Measurements from ENCODE around the gene RHBG.
"Not testable (repeated sequence)": the region's sequence is repeated elsewhere in the genome, so short reads cannot be mapped to it uniquely, and the experiment has no call there.

The RHBG gene, protein sequence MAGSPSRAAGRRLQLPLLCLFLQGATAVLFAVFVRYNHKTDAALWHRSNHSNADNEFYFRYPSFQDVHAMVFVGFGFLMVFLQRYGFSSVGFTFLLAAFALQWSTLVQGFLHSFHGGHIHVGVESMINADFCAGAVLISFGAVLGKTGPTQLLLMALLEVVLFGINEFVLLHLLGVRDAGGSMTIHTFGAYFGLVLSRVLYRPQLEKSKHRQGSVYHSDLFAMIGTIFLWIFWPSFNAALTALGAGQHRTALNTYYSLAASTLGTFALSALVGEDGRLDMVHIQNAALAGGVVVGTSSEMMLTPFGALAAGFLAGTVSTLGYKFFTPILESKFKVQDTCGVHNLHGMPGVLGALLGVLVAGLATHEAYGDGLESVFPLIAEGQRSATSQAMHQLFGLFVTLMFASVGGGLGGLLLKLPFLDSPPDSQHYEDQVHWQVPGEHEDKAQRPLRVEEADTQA

GRCh38 chr1:156368889-156369684, at the start of gene RHBG:
TSS of gene RHBG (plus strand) at chr1:156369211. CDS start at chr1:156369250, 39 bp downstream.
- DNase-seq, result no peak

DNA sequence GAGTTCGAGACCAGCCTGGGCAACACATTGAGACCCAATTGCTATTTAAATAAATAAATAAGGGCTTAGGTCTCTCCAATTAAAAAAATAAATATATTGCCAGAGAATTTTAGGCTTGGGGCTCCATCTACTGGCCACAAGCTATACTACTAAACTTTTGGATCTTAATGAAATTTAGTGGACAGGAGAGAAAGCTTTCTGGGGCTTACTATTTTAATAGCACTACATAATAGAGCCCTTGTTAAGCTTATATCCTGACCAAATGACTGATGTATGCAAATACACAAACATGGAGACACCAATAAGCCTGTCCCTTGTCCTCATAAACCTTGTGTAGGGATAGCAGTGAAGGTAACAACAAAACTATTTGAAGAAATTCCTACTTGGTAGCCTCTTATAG, 49.3 kb upstream of the RHBG start:
- no peak for DNase-seq

DNA sequence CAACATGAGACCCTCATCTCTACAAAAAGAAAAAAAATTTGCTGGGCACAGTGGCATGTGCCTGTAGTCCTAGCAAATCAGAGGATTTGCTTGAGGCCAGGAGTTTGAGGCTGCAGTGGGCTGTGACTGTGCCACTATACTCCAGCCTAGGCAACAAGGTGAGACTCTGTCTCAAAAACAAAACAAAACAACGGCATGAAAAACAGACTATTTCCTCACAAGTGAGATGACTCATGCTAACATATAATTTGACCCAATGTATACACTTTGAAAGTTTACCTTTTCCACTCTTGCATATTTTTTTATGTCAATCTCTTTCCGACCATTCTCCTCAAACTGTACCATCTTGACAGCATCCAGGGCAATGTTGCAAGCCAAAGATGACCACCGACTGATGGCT, 48.5 kb upstream of the RHBG start:
- no peak for DNase-seq

GRCh38 chr1:156323179-156323578, 45.8 kb upstream of the RHBG start:
- DNase-seq, result not testable (repeated sequence)

- DNase-seq, result no peak
Observed at GRCh38 chr1:156336242-156336641, 32.8 kb upstream of the RHBG start.

GRCh38 chr1:156337052-156337887, 31.7 kb upstream of the RHBG start:
- no peak for DNase-seq

DNA sequence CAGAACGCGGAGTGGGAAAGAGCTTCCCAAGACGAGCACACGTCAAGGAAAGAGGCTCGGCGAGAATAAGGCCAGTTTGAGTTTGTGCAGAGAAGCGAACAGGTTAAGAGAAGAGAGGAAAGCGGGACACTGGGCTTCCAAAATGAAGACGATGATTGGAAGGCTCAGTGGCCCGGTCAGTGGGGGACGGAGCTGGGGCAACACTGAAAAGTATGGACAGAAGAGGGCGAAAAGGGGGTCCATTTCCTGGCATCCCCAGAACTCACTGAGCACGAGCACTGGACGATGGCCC, 31.2 kb upstream of the RHBG start:
- DNase-seq, result no peak

GRCh38 chr1:156338180-156338976, 30.6 kb upstream of the RHBG start, which contains the start of the genes CCT3 and TSACC:
TSS of gene CCT3 (minus strand) at chr1:156338292. CDS start at chr1:156338184, 108 bp downstream.
TSS of gene TSACC (plus strand) at chr1:156338526. CDS start at chr1:156339758, 1,232 bp downstream.
- peak; percentile 100 for DNase-seq

DNA sequence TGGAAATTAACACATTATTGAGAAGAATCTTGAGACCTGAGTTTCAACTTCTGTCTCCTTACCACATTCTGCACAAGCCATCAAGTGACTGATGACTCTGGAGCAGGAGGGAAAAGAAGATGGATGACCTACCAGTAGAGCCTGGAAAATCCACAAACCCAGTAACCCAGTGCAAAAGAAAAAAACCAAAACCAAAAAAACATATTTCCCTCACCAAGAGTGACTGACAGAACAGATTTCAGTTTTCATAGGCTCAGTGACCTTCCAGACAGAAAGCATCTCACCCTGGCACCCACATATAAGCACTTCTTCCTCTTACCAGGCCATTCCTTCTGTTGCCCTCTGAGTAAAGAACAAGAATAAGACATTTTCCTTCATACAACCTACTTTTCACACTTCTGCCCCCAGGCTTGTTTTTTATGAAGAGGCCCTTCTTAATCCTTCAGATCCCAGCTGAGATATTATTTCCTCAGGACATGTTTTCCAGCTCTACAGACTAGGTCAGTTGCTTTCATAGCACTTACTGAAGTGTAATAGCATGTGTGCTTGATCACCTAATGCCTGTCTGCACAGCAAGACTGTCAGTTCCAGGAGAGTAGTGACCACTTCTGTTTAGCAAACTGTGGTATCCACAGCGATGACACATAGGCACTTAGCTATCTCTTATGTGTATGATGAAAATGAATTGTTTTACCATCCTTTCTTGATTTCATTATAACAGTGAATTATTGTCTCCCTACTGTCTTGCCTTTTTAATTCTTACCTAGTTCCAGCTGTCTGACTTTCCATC, 26.6 kb upstream of the RHBG start:
- DNase-seq, result no peak

GRCh38 chr1:156344409-156344808, 24.6 kb upstream of the RHBG start:
- no peak for DNase-seq

DNA sequence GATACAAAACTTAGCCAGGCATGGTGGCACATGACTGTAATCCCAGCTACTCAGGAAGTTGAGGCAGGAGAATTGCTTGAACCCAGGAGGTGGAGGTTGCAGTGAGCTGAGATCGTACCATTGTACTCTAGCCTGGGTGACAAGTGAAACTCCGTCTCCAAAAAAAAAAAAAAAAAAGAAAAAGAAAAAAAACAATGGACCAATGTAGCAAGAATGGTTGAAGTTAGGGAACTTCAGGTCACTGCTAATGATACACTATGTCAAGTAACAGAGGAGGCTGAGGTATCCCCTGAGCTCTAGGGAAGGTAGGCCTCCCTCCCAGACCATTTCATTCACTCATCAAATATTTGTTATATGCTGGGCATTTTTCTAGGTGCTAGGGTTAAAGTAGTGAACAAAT, 23.0 kb upstream of the RHBG start:
- DNase-seq, result not testable (repeated sequence)

- no peak for DNase-seq
Observed at GRCh38 chr1:156346636-156347035, 22.4 kb upstream of the RHBG start.

- no peak for DNase-seq
Observed at GRCh38 chr1:156347331-156347730, 21.7 kb upstream of the RHBG start.

DNA sequence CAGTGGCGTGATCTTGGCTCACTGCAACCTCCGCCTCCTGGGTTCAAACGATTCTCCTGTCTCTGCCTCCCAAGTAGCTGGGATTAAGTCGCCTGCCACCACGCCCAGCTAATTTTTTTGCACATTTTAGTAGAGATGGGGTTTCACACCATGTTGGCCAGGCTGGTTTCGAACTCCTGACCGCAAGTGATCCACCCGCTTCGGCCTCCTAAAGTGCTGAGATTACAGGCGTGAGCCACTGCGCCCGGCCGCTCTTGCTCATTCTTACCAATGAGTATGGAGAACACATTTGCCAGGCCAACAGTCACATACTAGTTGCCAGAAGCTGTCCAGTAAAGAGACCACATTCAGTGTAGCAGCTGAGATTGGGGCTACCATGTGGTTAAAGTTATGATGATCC, 16.5 kb upstream of the RHBG start:
- DNase-seq, result not testable (repeated sequence)

DNA sequence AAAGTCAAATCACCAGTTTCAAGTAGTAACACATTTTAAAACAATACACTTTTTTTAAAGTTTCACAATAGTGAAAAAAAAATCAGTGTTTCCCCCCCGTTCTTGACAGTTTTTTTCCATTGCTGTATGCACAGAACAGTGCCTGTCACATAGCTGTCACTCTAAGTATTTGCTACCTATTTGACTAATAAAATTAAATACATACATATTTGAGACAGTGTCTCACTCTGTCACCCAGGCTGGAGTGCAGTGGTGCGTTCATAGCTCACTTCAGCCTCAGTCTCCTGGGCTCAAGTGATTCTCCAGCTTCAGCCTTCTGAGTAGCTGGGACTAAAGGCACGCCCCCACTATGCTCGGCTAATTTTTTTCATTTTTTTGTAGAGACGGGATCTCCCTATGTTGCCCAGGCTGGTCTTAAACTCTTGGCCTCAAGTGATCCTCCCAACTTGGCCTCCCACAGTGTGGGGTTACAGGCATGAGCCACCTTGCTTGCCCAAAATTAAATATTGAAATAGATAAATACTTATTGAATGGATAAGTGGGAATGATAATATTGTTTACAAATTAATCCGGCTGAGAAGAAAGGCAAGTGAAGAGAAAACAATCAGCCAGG, 12.6 kb upstream of the RHBG start:
- no peak for DNase-seq

GRCh38 chr1:156356875-156357534, 12.0 kb upstream of the RHBG start:
- DNase-seq, result peak; percentile 37

- DNase-seq, result no peak
Observed at GRCh38 chr1:156357977-156358376, 11.0 kb upstream of the RHBG start.

DNA sequence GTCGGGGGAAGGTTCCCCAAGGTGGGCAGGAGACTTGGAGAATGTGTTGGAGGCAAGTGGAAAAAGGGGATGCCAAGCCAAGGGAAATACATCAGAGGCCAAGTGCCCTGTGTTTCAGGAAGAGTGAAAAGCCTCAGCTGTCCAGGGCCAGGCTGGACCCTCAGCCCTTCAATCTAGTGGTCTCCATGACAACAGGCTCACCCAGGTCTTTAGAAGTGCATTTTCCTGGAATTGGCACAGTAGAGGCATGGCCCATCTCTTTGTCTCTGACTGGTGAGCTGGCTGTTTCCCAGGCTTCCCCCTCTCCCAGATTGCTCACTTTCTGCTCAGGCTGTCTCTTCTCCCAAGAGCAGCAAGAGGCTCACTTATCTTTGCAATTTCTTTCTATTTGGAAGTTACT, 10.4 kb upstream of the RHBG start:
- no peak for DNase-seq

DNA sequence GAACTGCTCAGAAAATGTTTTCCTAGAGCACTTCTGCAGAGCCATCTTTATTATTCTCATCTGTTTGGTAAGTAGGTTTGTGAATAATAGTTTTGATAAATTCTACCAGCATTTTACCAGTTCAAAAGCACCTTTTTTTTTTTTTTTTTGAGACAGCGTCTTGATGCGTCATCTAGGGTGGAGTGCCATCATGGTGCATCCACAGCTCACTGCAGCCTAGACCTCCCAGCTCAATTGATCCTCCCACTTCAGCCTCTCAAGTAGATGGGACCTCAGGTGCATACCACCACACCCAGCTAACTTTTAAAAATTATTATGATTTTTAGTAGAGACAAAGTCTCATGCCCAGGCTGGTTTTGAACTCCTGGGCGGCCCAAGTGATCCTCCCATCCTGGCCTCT, 9.8 kb upstream of the RHBG start:
- DNase-seq, result no peak

DNA sequence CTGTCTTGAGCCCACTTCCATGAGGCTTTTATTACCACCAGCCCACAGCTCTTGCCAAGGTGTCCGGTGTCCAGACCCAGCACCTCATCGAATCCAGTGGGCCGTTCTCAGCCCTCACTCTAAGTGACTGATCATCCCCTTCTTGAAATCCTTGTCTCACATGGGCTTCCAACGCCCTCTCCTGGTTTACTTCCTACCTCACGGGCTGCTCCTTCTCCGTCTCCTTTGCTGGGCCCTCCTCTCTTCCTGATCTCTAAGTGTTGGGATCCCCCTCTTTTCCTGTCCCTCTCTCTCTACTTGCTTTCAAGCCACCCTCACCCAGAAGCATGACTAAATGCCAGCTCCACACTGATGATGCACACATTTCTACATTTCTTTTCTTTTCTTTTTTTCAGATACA, 9.0 kb upstream of the RHBG start:
- DNase-seq, result no peak

Measured in GDM1 (cell line).